ENCODE results near the gene FN1.
A peak's percentile ranks its signal among the peaks of the same experiment; 100 is the strongest.

The FN1 gene

DNA sequence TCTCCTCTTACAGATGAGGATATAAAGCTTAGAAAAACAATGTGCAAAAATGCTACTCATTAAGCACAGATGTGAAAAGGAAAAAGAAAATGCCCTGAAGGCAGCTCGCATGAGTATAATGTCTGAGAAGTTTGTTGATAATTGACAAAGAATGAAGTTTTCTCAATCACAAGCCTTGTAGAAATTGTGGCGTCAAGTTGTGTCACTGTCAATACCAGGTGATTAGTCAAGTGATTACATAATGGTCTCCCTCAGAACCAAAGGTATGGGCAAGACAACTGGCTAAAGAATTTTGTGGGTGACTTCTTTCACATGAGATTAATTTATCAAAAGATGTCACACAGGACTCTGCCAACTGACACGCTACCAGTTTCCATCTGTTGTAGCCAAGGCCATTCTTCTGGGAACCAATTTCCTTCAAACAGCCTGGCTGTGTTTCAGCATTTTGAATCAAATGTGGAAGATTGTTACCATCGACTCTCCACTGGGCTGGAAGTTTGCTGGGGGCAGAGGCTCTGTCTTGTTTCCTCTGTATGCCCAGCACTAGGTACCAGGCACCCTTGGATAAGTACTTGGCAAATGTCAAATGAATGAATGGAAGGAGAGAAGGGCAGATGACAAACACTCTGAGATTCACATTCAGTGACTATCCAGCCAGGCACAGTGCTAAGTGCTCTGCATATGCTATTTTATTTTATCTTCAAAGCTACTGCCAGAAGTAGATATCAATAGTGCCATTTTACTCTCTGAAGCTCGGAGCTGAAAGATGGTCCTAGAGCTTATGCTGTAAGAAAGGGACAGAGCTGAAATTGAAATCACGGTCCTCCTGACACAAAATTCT, 5.9 kb upstream of the FN1 start:
- no peak for DNase-seq (ENCODE audit: low spot score)

DNA sequence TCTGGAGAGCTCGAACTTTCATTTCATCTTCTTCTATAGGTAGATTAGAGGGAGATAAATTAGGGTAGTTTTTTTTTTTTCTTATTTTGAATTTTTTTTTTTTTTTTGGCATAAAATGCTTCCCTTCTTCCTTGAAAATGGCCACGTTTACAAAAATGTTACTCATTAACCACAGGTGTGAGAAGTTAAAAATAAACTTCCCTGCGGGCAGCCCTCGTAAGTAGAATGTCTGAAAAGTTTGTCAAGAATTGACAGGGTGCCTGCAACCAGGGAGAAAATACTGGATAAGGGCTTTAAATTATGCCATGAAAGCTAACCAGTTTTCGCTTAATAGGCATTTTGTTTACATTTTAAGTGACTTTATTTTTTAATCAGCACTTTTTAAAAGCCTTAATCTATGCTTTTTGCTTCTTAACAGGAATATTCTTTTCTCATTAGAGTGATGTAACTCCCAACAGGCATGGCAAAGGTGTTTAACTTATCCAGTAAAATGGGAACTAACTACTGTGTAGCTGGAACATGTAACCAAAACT, 4.2 kb upstream of the FN1 start:
- DNase-seq (ENCODE audit: low spot score) = no peak

DNA sequence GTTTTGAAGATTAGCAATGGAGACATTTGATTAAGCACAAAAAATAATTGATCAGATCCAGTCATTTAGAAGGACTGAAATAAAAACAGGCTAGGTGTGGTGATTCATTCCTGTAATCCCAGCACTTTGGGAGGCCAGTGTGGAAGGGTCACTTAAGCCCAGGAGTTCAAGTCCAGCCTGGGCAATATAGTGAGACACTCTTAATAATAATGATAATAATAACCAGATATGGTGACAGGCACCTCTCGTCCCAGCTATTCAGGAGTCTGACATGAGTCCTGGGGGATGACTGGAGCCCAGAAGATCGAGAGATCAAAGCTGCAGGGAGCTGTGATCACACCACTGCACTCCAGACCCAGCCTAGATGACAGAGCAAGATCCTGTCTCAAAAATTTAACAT, 3.5 kb upstream of the FN1 start:
- no peak for DNase-seq (ENCODE audit: low spot score)

DNA sequence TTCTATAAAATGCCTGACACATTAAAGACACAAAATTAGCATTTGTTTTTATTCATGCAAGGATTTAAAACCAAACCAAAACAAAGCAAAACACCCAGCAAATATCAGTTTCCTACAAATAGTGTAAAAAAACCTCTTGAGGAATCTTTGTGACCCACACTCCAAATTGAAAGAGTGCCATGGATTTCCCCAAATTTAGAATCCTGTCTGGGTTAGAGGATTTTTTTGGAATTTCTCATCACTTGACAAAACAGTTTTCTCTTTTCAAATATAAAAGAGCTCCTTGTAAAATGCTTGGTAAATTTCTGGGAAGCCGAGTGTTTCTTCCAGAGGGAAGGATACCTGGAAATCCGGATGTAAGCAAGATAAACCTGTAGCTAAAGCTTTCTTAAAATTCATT, 1.7 kb upstream of the FN1 start:
- DNase-seq (ENCODE audit: low spot score) = no peak

DNA sequence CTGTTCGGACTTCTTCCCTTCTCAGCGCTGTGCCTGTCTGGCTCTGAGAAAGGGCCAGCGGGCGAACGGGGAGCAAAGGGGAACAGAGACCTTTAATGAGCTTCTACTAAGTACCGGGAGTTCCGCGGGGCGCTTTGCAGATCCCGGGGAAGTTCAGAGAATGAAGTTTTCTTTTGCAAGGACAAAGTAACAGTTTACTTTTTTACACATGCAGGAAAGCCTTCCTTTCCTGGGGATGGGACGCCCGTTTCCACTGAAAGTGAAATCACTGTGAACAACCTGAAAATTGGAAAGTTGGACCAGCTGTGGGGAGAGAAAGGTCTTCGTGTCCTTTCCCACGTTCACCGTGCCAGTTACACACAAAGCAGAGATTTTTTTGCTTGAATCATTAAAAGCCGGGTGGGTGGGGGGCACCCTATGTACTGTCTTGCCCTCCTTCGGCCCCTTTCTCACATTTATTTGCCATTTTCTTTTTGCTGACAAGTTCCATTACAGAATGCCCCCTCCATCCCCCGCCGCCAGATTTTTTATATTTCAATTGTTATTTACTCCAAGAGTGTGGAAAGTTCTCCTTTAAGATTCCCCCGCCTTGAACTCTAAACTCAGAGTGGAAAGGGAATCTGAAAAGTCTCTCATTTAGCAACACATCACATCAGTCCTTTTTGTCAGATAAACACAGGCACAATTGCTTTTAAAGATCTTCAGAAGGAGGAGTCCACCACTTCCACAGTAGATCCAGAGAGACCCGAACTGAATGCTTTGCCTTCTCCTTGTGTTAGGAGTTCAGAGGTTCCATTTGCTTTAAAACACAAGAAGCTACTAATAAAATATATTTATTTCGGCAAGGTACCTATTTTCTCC, 1.1 kb upstream of the FN1 start:
- DNase-seq (ENCODE audit: low spot score) = no peak

DNA sequence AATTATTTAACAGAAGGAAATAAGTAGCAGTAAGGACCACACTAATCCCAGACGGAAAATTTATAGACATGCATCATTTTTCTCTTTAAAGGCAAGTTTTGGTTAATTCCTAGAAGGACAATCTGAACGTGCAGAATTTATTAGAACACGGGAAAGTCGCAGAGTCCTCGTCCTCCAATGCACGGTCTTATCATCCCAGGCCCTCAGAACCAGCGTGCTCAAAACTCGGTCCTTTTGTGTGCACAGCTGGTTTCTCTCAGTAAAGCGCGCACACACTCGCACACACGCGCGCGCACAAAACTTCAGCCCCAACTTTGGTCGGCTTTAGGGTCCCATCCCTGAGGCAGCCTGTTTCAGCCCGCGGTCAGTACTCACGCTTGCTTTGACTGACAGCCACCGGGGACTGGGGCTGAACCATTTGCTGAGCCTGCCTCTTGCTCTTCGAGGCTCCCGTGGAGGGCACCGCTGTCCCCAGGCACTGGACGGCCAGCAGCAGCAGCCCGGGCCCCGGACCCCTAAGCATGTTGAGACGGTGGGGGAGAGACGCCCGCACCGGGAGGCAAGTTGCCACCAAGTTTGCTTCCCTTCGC, 493 bp downstream of the FN1 start:
- peak; percentile 33 for DNase-seq (ENCODE audit: low spot score)

DNA sequence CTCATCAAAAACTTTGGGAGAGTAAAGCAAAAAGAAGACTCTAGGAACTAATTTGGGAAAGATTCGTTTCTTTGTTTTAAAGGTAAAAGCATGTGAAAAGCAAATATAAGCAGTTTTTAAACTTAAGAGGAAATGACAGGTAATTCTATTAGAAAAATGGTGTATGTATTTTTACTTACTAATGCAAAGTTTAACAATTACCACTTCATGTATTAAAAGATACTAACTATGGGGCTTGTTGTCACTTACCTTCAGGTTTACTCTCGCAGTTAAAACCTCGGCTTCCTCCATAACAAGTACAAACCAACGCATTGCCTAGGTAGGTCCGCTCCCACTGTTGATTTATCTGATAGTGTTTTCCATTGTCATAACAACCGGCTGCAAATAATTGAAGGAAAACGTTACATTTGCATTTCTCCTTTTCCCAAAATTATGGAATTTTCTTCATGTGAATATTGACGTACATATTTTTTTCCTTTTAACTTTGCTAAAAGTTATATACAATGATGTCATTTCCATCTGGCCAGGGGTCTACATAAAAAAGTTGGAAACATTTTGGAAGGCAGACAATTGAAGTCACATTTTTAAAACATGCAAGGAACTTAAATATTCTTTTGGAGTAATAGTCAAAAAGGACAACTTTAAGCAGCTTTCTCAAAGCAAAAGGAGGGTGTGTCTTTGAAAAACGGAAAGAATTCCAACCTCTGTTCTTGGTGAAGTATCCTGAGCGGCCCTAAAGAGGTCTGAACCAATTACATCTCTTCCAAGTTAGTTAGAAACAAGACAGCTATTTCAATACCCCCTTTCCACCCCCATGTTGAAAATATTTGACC, 1.2 kb downstream of the FN1 start:
- DNase-seq (ENCODE audit: low spot score) = no peak

DNA sequence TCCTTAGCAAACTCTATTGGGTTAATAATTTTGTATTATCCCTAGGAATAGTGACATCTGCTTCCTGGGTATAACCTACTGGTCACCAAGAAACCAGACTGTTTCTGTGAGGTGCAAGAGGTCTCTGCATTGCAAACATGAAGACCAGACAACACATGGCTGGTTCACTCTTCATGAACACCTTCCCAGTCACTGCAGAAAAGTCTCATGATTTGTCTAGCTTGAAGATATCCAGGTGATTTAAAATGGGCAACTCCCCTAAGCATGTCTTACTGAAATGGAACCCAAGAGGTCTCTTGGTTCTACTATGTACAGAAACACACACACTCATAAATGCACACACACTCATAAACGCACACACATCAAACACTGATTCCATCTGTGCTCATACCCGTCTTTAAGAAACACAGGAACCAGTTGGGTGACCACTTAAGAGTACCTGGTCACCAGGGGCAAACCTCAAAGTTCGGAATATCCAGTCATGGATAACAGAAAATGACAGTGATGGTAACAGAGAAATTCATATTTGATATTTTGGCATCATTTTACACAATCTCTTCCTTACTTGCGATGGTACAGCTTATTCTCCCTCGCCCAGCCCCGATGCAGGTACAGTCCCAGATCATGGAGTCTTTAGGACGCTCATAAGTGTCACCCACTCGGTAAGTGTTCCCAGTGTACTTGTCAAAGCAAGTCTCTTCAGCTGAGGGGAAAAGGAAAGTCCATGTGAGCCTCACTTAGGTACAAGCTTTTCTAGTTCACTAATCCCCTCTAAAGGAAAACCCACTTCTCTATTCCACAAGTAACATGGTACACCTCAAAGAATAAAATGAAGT, 2.9 kb downstream of the FN1 start:
- DNase-seq (ENCODE audit: low spot score) = no peak

DNA sequence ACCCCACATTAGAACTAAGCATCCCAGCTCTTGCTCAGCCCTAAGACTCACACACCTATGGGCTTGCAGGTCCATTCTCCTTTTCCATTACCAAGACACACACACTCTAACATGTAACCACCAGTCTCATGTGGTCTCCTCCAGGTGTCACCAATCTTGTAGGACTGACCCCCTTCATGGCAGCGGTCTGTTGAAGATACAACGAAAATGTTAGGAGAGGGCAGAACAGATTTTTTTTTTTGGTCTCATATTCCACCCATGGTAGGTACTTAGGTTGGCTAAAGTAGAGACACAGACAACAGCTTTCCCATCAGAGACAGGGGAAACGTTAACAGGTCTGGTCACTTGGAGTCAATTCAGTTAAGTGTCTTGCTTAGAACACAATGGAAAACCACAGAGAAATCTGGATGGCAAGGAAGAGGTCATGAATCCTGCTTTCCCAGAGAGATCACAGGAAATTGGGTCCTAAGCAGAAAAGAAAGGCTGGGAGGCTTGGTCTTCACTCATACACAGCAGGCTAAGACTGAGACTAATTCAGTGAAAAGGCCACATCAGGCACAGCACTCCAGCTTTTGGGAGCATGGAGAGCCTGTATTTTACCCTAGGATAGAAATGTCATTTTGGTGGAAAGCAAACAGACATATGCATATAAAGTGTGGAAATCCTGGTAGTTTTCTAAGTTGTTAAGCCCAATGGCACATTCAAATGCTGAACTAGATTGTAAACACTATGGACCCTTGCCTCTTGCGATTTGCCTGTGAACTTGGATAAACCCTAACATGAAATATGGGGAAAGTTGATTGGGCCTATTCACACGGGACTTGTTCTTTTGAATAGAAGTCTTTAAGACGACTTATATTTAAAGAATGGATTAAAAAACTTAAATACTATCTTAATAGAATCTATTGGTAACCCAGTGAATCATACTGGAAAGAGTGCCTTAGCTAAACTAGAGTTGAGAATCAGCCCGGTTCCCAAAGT, 3.8 kb downstream of the FN1 start:
- no peak for DNase-seq (ENCODE audit: low spot score)

DNA sequence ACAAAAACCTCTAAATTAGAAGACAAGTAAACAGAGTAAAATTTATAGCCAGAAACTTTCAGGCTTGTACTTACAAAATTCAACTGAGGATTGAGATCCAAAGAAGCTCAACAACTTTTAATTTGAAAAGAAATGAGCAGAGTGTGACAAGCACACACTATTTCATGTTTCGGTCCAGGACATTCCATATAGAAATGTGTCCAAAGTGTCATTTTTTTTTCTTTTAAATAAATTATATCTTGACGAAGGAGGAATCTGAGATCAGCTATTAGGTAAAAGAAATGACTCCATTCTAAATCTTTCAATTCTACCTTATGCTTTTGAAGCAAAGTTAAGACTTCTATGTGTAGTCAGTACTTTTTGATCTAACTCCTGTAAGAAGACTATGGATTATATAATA, 4.6 kb downstream of the FN1 start:
- no peak for DNase-seq (ENCODE audit: low spot score)

DNA sequence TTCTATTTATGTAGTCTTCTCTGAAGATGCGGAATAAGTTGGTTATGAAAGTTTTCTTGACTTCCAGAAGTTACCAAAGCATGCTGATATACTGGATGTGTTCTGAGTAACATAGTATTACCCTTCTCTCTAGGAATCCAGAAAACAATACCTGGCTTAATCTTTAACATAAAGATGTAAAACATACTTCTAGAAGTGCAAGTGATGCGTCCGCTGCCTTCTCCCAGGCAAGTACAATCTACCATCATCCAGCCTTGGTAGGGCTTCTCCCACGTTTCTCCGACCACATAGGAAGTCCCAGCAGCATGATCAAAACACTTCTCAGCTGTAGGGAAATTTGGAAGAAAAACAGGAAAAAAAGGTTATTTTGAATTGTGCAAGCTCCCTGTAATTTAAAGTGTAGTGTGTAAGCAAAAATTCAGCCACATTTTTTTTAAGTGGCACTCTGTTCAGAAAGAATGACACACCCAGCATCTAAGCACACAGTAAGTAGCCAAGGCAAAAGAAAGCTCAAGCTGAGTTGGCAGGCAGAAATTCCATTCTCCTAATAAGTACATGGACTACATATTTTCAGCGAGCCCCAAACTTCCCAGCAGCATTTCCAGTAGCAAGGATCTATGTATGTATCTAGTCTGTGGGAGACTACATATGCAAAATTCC, 5.2 kb downstream of the FN1 start:
- DNase-seq (ENCODE audit: low spot score) = no peak

DNA sequence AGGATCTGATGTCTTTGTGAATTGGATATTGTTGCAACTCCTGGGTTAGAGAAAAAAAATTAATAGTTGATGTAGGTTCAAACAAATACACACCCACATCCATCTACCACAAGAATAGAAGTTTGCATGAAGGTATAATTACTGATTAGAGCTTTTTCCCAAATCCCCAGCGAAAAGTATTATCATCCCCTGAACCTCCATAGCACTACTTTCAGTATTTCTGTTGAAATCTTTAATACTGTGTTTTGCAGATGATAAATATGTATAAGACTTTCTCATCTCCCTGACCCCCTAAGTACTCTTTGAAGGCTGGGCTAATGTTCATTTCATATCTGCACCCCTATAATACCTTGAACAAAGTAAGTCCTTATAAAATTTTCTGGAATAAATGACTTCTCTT, 6.4 kb downstream of the FN1 start:
- DNase-seq (ENCODE audit: low spot score) = no peak

DNA sequence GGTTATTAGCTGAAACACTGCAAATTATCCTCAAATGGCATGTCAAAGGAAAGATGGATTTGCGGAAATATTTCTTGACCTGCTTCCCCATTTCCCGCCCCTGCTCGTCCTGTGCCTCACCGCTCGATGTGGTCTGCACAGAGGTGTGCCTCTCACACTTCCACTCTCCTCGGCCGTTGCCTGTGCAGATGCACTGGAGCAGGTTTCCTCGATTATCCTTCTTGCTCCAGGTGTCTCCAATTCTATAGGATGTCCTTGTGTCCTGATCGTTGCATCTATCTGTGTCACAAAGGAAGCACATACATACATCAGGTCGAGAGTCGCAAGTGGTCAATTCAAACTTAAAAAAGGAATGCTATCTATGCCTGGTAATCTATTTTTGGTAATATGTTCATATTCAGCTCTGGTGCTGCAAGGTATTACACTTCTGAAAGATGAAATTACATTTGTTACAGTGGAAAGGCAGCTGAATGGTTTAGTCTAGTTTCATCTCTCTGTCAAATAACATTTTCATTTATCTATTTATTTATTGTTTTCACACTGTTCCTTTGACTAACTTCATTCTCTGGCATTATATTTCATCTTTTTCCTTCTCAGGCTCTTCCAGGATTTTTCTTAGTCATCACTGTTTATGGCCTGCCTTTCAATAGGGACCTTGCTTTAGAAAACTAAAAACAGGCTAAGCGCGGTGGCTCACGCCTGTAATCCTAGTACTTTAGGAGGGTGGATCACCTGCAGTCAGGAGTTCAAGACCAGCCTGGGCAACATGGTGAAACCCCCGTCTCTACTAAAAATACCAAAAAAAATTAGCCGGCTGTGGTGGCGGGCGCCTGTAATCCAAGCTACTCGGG, 7.6 kb downstream of the FN1 start:
- DNase-seq (ENCODE audit: low spot score) = no peak

DNA sequence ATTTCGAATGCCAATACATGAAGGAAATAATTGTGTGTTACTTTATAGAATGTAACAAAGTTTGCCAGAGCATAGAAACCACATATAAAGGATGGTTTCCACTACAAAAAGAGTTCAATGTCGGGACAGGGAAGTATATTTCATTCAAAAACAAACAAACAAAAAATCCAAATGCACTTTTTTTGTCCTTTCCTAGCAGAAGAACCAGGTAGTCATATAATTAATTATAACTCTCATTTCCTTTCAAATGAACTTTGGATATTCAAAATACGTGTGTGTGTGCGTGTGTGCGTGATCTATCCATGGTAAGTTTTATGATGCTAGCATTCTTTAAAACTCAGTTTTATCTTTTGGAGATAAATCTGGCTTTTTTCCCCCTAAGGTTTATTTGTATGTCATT, 8.3 kb downstream of the FN1 start:
- DNase-seq (ENCODE audit: low spot score) = no peak

DNA sequence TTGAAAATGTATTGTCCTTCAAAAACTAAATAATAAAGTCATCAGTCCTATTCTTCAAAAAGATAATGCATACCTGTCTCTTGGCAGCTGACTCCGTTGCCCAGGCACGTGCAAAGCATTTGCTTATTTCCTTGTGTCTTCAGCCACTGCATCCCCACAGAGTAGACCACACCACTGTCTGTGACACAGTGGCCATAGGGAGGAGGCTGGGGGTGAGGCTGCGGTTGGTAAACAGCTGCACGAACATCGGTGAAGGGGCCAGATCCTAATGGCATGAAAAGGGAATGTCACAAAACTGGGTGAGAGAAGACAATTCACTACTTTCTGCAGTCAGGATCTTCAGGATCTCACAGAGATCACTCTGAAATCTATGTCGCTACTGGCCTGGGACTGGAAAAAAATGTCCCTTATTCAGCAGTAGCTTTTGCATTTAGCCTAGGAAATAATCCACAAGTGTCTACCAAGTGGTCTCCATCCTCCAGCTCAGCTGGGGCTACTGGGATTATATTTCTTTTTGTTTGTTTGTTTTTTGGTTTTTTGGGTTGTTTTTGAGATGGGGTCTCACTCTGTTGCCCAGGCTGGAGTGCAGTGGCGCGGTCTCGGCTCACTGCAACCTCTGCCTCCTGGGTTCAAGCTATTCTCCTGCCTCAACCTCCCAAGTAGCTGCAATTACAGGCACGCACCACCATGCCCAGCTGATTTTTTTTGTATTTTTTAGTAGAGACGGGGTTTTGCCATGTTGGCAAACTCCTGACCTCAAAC, 10.7 kb downstream of the FN1 start:
- DNase-seq (ENCODE audit: low spot score) = no peak

DNA sequence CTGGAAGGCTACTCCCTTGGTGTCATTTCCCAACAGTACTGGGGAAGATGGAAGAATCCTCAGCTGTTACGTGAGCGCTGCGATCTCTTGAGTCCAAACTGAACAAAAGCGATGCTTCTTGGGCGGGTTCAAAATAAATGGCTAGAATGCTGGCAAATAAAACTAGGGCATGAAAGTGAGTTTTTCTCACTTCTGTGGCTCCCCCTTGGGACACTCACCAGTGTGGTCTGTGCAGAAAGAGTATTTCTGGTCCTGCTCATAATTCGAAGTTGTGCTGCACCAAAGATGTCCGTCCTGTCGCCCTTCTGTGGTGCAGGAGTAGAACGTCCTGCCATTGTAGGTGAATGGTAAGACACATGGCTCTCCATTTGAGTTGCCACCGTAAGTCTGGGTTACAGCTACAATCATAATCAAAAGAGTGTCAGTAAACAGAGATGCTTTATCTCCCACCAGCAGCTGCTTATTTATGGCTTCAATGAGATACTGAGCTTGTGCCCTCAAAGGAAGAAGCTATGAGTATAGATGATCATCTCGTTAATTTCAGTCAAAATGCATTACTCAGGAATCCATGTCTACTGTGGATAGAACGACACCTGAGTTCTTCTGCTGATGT, 11.8 kb downstream of the FN1 start:
- no peak for DNase-seq (ENCODE audit: low spot score)

DNA sequence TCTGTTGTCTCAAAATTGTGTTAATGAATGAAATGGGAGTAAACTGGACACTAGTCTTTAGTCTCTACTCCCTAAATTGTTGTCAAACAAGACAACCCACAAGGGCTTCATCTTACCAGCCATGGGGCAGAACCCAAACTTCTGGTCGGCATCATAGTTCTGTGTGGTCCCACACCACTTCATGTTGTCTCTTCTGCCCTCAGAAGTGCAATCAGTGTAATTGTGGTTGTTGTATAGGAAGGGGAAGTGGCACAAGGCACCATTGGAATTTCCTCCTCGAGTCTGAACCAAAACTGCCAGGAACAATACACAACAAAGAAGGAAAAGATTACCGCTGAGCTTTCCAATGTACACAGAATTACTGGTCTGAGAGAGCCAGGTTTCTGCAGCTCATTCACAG, 12.6 kb downstream of the FN1 start:
- no peak for DNase-seq (ENCODE audit: low spot score)

Data from SW480 (cell line).